NB4 (cell line): ENCODE results near the gene MAP3K13.

Experiments used
- CTCF ChIP-seq: IDR thresholded peaks from one replicate; pipeline ENCODE4 v1.5.1; 2012; ENCODE audit warnings: low read depth, low read length
- MAX ChIP-seq: IDR thresholded peaks from 2 replicates; pipeline ENCODE4 v1.6.1; 2011; ENCODE audit warnings: low read depth, low read length
- POLR2A ChIP-seq: IDR thresholded peaks from 2 replicates; pipeline ENCODE4 v1.6.1; 2011; ENCODE audit warnings: mild to moderate bottlenecking; ENCODE audit not compliant: insufficient read length; ENCODE audit errors: extremely low read depth

- TF ChIP-seq CTCF, result no peak
- no peak for TF ChIP-seq MAX
- no peak for TF ChIP-seq POLR2A
These were observed 25.6 kb upstream of the MAP3K13 start for GRCh38 chr3:185337231-185337816.
